AG10803 (cell line): Measurements from ENCODE around the gene ST6GAL2.

Experiments used
- DNase-seq: peaks from one replicate; pipeline ENCODE4 v3.0.0; 2010; ENCODE audit warnings: low read depth
- H3K4me3 ChIP-seq: 2 replicates; pipeline ENCODE4 v1.5.1; 2011; ENCODE audit warnings: mild to moderate bottlenecking, low read length, control low read depth
- CTCF ChIP-seq: conservative IDR thresholded peaks from 2 replicates; pipeline ENCODE4 v1.5.1; 2011; ENCODE audit warnings: mild to moderate bottlenecking, low read length, control low read depth, inconsistent platforms

Gene ST6GAL2

GRCh38 chr2:106830191-106830590, 55.8 kb downstream of the ST6GAL2 start:
- TF ChIP-seq CTCF: no peak
- DNase-seq: no peak
- H3K4me3 ChIP-seq: no peak overlapping the region

GRCh38 chr2:106828119-106828518, 57.8 kb downstream of the ST6GAL2 start:
- no peak overlapping the region for H3K4me3 ChIP-seq
- no peak for TF ChIP-seq CTCF
- DNase-seq: no peak

GRCh38 chr2:106827158-106827557, 58.8 kb downstream of the ST6GAL2 start:
- no peak for DNase-seq
- H3K4me3 ChIP-seq: no peak overlapping the region
- no peak for TF ChIP-seq CTCF

GRCh38 chr2:106825161-106825560, 60.8 kb downstream of the ST6GAL2 start:
- no peak for TF ChIP-seq CTCF
- no peak for DNase-seq
- no peak overlapping the region for H3K4me3 ChIP-seq

- H3K4me3 ChIP-seq: no peak overlapping the region
- DNase-seq: no peak
- no peak for TF ChIP-seq CTCF
Observed at GRCh38 chr2:106816974-106817373, 69.0 kb downstream of the ST6GAL2 start.

GRCh38 chr2:106812841-106813240, 73.1 kb downstream of the ST6GAL2 start:
- H3K4me3 ChIP-seq: no peak overlapping the region
- no peak for DNase-seq
- no peak for TF ChIP-seq CTCF

GRCh38 chr2:106812383-106812782, 73.6 kb downstream of the ST6GAL2 start:
- no peak for DNase-seq
- H3K4me3 ChIP-seq: no peak overlapping the region
- TF ChIP-seq CTCF: no peak
